ENCODE data around the gene CCDC9B.

- no peak for TF ChIP-seq MYC (IDR thresholded peaks at IDR 0.05; ENCODE audit: borderline replicate concordance, low read length)
- no peak for TF ChIP-seq POLR2A (IDR thresholded peaks at IDR 0.05; ENCODE audit: low read length)
- no peak for TF ChIP-seq EP300 (IDR thresholded peaks at IDR 0.05)
- no peak for TF ChIP-seq CTCF (IDR thresholded peaks at IDR 0.05)
- TF ChIP-seq KDM1A (IDR thresholded peaks at IDR 0.05; ENCODE audit: low read depth) = no peak
- TF ChIP-seq BHLHE40 (IDR thresholded peaks at IDR 0.05; ENCODE audit: low read depth, low read length) = no peak
- TF ChIP-seq, protein P1, sequence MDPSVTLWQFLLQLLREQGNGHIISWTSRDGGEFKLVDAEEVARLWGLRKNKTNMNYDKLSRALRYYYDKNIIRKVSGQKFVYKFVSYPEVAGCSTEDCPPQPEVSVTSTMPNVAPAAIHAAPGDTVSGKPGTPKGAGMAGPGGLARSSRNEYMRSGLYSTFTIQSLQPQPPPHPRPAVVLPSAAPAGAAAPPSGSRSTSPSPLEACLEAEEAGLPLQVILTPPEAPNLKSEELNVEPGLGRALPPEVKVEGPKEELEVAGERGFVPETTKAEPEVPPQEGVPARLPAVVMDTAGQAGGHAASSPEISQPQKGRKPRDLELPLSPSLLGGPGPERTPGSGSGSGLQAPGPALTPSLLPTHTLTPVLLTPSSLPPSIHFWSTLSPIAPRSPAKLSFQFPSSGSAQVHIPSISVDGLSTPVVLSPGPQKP (IDR thresholded peaks at IDR 0.05; ENCODE audit: low read depth, low read length) = no peak
- TF ChIP-seq, protein P2, sequence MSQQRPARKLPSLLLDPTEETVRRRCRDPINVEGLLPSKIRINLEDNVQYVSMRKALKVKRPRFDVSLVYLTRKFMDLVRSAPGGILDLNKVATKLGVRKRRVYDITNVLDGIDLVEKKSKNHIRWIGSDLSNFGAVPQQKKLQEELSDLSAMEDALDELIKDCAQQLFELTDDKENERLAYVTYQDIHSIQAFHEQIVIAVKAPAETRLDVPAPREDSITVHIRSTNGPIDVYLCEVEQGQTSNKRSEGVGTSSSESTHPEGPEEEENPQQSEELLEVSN (IDR thresholded peaks at IDR 0.05; ENCODE audit: borderline replicate concordance, low read depth) = no peak
- no peak for TF ChIP-seq CEBPB (IDR thresholded peaks at IDR 0.05)
- TF ChIP-seq MAX (IDR thresholded peaks at IDR 0.05) = no peak
- no peak for TF ChIP-seq SMC3 (IDR thresholded peaks at IDR 0.05)
- TF ChIP-seq, protein P3, sequence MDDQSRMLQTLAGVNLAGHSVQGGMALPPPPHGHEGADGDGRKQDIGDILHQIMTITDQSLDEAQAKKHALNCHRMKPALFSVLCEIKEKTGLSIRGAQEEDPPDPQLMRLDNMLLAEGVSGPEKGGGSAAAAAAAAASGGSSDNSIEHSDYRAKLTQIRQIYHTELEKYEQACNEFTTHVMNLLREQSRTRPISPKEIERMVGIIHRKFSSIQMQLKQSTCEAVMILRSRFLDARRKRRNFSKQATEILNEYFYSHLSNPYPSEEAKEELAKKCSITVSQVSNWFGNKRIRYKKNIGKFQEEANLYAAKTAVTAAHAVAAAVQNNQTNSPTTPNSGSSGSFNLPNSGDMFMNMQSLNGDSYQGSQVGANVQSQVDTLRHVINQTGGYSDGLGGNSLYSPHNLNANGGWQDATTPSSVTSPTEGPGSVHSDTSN (IDR thresholded peaks at IDR 0.05) = no peak
- no peak for TF ChIP-seq NR3C1 (IDR thresholded peaks at IDR 0.05)
- no peak for TF ChIP-seq USF2 (IDR thresholded peaks at IDR 0.05)
These were observed 37.8 kb downstream of the CCDC9B start for GRCh38 chr15:40302981-40303380.
